ENCODE results near the gene ETV3. TPM values are rescaled to one million over a fixed set of nuclear protein-coding genes. Genes with fewer than 3 reads are reported as not detected.

Gene ETV3
- total RNA-seq, 2 donors from 2014 or later, result 9.0 to 12.0 TPM

GRCh38 chr1:157112186-157112867 lies 25.9 kb downstream of the ETV3 start:
- no peaks in the 10 kb centered on the region for H3K9me3 ChIP-seq
- no peak overlapping the region for H3K27ac ChIP-seq
- no peak for DNase-seq (ENCODE audit: low spot score)
- H3K27me3 ChIP-seq, result peaks cover 0 to 5% of the 10 kb centered on the region in 2 donors
- H3K4me1 ChIP-seq, result no peaks in the 10 kb centered on the region
- TF ChIP-seq, protein P1, sequence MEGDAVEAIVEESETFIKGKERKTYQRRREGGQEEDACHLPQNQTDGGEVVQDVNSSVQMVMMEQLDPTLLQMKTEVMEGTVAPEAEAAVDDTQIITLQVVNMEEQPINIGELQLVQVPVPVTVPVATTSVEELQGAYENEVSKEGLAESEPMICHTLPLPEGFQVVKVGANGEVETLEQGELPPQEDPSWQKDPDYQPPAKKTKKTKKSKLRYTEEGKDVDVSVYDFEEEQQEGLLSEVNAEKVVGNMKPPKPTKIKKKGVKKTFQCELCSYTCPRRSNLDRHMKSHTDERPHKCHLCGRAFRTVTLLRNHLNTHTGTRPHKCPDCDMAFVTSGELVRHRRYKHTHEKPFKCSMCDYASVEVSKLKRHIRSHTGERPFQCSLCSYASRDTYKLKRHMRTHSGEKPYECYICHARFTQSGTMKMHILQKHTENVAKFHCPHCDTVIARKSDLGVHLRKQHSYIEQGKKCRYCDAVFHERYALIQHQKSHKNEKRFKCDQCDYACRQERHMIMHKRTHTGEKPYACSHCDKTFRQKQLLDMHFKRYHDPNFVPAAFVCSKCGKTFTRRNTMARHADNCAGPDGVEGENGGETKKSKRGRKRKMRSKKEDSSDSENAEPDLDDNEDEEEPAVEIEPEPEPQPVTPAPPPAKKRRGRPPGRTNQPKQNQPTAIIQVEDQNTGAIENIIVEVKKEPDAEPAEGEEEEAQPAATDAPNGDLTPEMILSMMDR (IDR thresholded peaks at IDR 0.05), result no peak
- H3K36me3 ChIP-seq, result no peaks in the 10 kb centered on the region
- no peak overlapping the region for H3K4me3 ChIP-seq

- no peak for DNase-seq (ENCODE audit: low spot score)
- Histone ChIP-seq H3K27ac (no peak overlapping the region), H3K9me3 (no peaks in the 10 kb centered on the region), H3K4me1 (no peaks in the 10 kb centered on the region), H3K27me3 (peaks cover 0 to 5% of the 10 kb centered on the region in 2 donors), H3K36me3 (no peaks in the 10 kb centered on the region), H3K4me3 (no peak overlapping the region)
- TF ChIP-seq, protein P1 (IDR thresholded peaks at IDR 0.05), result no peak
Observed at GRCh38 chr1:157111396-157112165, 26.6 kb downstream of the ETV3 start.

GRCh38 chr1:157110686-157111085 lies 27.5 kb downstream of the ETV3 start:
- no peaks in the 10 kb centered on the region for H3K4me1 ChIP-seq
- DNase-seq (ENCODE audit: low spot score), result no peak
- TF ChIP-seq, protein P1 (IDR thresholded peaks at IDR 0.05), result no peak
- peaks cover 0 to 5% of the 10 kb centered on the region in 2 donors for H3K27me3 ChIP-seq
- H3K4me3 ChIP-seq, result no peak overlapping the region
- no peaks in the 10 kb centered on the region for H3K36me3 ChIP-seq
- no peaks in the 10 kb centered on the region for H3K9me3 ChIP-seq
- H3K27ac ChIP-seq, result no peak overlapping the region

DNA sequence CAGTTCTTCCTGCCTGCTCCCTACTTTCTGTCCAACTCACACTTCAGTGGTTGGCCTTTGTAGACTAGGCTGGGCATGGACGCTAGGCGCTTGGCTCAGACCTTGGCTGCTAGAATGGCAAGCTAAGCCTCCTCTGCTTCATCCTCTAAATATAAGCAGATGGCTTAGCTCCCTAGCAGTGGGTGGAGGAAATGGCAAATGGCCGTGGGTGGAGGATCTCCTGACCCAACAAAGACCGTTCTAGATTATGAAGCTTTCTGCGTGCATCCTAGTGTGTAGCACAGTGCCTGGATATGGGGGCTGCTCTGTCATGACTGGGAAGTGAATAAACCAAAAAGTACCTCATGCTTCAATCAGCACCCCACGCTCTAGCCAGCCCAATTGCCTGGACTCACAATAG lies 28.2 kb downstream of the ETV3 start:
- no peaks in the 10 kb centered on the region for H3K4me1 ChIP-seq
- no peak for DNase-seq (ENCODE audit: low spot score)
- peaks cover 0 to 5% of the 10 kb centered on the region in 2 donors for H3K27me3 ChIP-seq
- no peak overlapping the region for H3K4me3 ChIP-seq
- no peaks in the 10 kb centered on the region for H3K9me3 ChIP-seq
- H3K27ac ChIP-seq, result no peak overlapping the region
- TF ChIP-seq, protein P1 (IDR thresholded peaks at IDR 0.05), result no peak
- no peaks in the 10 kb centered on the region for H3K36me3 ChIP-seq

DNA sequence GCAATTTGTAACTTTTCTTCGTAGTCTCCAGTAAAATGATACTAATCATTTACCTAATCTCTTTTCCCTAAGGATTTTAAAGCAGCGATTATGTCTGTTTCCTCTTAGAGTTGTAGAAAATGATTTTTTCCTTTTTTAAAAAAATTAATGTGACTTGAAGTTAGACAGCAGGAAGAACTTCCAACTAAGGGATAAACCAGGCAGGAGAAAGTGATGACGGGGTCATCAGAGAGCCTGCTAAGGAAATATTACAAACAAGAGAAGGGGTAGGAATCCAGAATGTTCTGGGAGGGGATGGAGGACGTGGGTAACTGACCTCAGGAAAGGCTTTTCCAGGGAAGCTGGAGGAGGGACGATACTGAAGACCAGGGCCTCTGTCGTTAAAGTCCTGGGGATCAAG lies 29.7 kb downstream of the ETV3 start:
- peaks cover 0 to 5% of the 10 kb centered on the region in 2 donors for H3K27me3 ChIP-seq
- H3K4me1 ChIP-seq, result no peaks in the 10 kb centered on the region
- no peaks in the 10 kb centered on the region for H3K36me3 ChIP-seq
- TF ChIP-seq, protein P1 (IDR thresholded peaks at IDR 0.05), result no peak
- H3K4me3 ChIP-seq, result no peak overlapping the region
- DNase-seq (ENCODE audit: low spot score), result no peak
- no peaks in the 10 kb centered on the region for H3K9me3 ChIP-seq
- H3K27ac ChIP-seq, result no peak overlapping the region

Measured in right atrium auricular region (tissue), 2 donors.